Mesendoderm (in vitro differentiated cells): Measurements from ENCODE around the gene AMFR.

Experiments used
- DNase-seq: peaks from one replicate; pipeline ENCODE4 v3.0.0; 2013
- H2AK5ac ChIP-seq: 2 replicates; pipeline ENCODE4 v1.6.1; 2013; ENCODE audit warnings: low read length, inconsistent platforms
- H2BK120ac ChIP-seq: 2 replicates; pipeline ENCODE4 v1.6.1; 2013; ENCODE audit warnings: low read depth, mild to moderate bottlenecking, low read length, moderate library complexity, mixed read lengths
- H2BK15ac ChIP-seq: replicated peaks from 2 replicates; pipeline ENCODE4 v1.6.1; 2013; ENCODE audit warnings: low read depth, mild to moderate bottlenecking, moderate library complexity
- H2BK5ac ChIP-seq: 2 replicates; pipeline ENCODE4 v1.6.1; 2013; ENCODE audit warnings: low read length, inconsistent platforms
- H3K18ac ChIP-seq: 2 replicates; pipeline ENCODE4 v1.6.1; 2013; ENCODE audit warnings: mild to moderate bottlenecking, low read length, mixed read lengths
- H3K23ac ChIP-seq: one replicate; pipeline ENCODE4 v1.6.1; 2013; ENCODE audit warnings: low read length
- H3K27ac ChIP-seq: 2 replicates; pipeline ENCODE4 v1.5.1; 2013; ENCODE audit warnings: low read depth, mild to moderate bottlenecking, inconsistent platforms, low read length, moderate library complexity
- H3K27me3 ChIP-seq: 2 replicates; pipeline ENCODE4 v1.6.1; 2013; ENCODE audit warnings: low read length, control low read depth, mild to moderate bottlenecking, inconsistent platforms; ENCODE audit not compliant: insufficient read depth, poor library complexity
- H3K36me3 ChIP-seq: 2 replicates; pipeline ENCODE4 v1.6.1; 2013; ENCODE audit warnings: low read length, inconsistent platforms; ENCODE audit not compliant: control insufficient read depth, insufficient read depth
- H3K4ac ChIP-seq: one replicate; pipeline ENCODE4 v1.6.1; 2013; ENCODE audit warnings: low read depth, mild to moderate bottlenecking, low read length, moderate library complexity
- H3K4me1 ChIP-seq: 2 replicates; pipeline ENCODE4 v1.6.1; 2013; ENCODE audit warnings: low read depth, low read length, inconsistent platforms; ENCODE audit not compliant: control insufficient read depth
- H3K4me2 ChIP-seq: 2 replicates; pipeline ENCODE4 v1.6.1; 2013; ENCODE audit warnings: low read length
- H3K4me3 ChIP-seq: 2 replicates; pipeline ENCODE4 v1.5.1; 2013; ENCODE audit warnings: mild to moderate bottlenecking, low read length
- H3K56ac ChIP-seq: one replicate; pipeline ENCODE4 v1.6.1; 2013; ENCODE audit warnings: low read length
- H3K79me1 ChIP-seq: 2 replicates; pipeline ENCODE4 v1.6.1; 2013; ENCODE audit warnings: low read length, inconsistent platforms
- H3K79me2 ChIP-seq: 2 replicates; pipeline ENCODE4 v1.6.1; 2013; ENCODE audit warnings: mild to moderate bottlenecking, low read length; ENCODE audit not compliant: control insufficient read depth, insufficient read depth
- H3K9ac ChIP-seq: 2 replicates; pipeline ENCODE4 v1.6.1; 2013; ENCODE audit warnings: low read length, inconsistent platforms
- H4K5ac ChIP-seq: one replicate; pipeline ENCODE4 v1.6.1; 2013; ENCODE audit warnings: low read length
- H4K8ac ChIP-seq: one replicate; pipeline ENCODE4 v1.6.1; 2013; ENCODE audit warnings: low read depth, mild to moderate bottlenecking, control low read depth, low read length, moderate library complexity
- WGBS: extraction: QIAGEN DNeasy Blood & Tissue Kit; methylation state at CpG from one replicate; pipeline ENCODE4 v1.1.7; 2013; ENCODE audit warnings: low lambda C conversion rate, missing lambda C conversion rate; ENCODE audit not compliant: insufficient coverage; ENCODE audit errors: extremely low coverage; 5-methylcytosine and 5-hydroxymethylcytosine counted together

The AMFR gene

GRCh38 chr16:56328276-56329022 lies 96.9 kb downstream of the AMFR start:
- H3K79me1 ChIP-seq, result no peaks in the 10 kb centered on the region
- H3K9ac ChIP-seq, result no peak overlapping the region
- H3K4me2 ChIP-seq, result no peak overlapping the region
- no peak overlapping the region for H4K8ac ChIP-seq
- no peak overlapping the region for H2BK120ac ChIP-seq
- no peaks in the 10 kb centered on the region for H3K79me2 ChIP-seq
- H2BK15ac ChIP-seq, result no peak overlapping the region
- H3K56ac ChIP-seq, result no peak overlapping the region
- DNase-seq, result no peak
- H3K4me3 ChIP-seq, result no peak overlapping the region
- no peak overlapping the region for H2AK5ac ChIP-seq
- no peaks in the 10 kb centered on the region for H3K36me3 ChIP-seq
- no peak overlapping the region for H3K27ac ChIP-seq
- no peak overlapping the region for H2BK5ac ChIP-seq
- WGBS, result no CpG with 5 or more reads among the region's 22 CpGs
- no peaks in the 10 kb centered on the region for H3K27me3 ChIP-seq
- no peak overlapping the region for H3K18ac ChIP-seq
- H3K4ac ChIP-seq, result no peak overlapping the region
- no peaks in the 10 kb centered on the region for H3K4me1 ChIP-seq
- no peak overlapping the region for H4K5ac ChIP-seq
- H3K23ac ChIP-seq, result no peak overlapping the region

DNA sequence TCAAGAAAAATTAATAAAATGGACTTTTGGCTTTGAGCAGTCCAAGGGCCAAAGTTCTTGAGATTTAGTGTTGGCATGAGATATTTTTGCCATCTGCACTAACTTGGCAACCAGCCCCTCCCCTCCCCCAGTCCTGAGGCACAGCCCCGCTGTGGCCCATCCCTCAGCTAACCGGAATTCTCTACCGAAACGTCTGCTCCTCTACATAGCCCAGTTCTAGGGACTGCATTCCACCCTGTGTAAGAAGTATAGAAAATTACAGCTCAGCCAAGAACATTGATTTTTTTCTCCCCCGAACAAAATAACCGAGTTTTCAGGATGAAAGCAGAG lies 97.5 kb downstream of the AMFR start:
- no CpG with 5 or more reads among the region's 6 CpGs for WGBS
- H3K56ac ChIP-seq, result no peak overlapping the region
- no peaks in the 10 kb centered on the region for H3K79me1 ChIP-seq
- no peak overlapping the region for H3K4me2 ChIP-seq
- no peaks in the 10 kb centered on the region for H3K79me2 ChIP-seq
- H2AK5ac ChIP-seq, result no peak overlapping the region
- H4K5ac ChIP-seq, result no peak overlapping the region
- no peaks in the 10 kb centered on the region for H3K4me1 ChIP-seq
- no peak overlapping the region for H3K4ac ChIP-seq
- H3K36me3 ChIP-seq, result no peaks in the 10 kb centered on the region
- no peak overlapping the region for H3K18ac ChIP-seq
- H3K23ac ChIP-seq, result no peak overlapping the region
- H3K27me3 ChIP-seq, result no peaks in the 10 kb centered on the region
- no peak overlapping the region for H3K9ac ChIP-seq
- H3K27ac ChIP-seq, result no peak overlapping the region
- H4K8ac ChIP-seq, result no peak overlapping the region
- no peak overlapping the region for H2BK15ac ChIP-seq
- no peak overlapping the region for H2BK120ac ChIP-seq
- no peak for DNase-seq
- H3K4me3 ChIP-seq, result no peak overlapping the region
- no peak overlapping the region for H2BK5ac ChIP-seq

GRCh38 chr16:56327071-56327928 lies 98.0 kb downstream of the AMFR start:
- Histone ChIP-seq H4K5ac (no peak overlapping the region), H3K56ac (no peak overlapping the region), H3K23ac (no peak overlapping the region), H2BK5ac (no peak overlapping the region), H3K36me3 (no peaks in the 10 kb centered on the region), H2BK120ac (no peak overlapping the region), H4K8ac (no peak overlapping the region), H2AK5ac (no peak overlapping the region), H3K27ac (no peak overlapping the region), H3K27me3 (no peaks in the 10 kb centered on the region), H3K4me3 (no peak overlapping the region), H3K18ac (no peak overlapping the region), H3K79me1 (no peaks in the 10 kb centered on the region), H3K79me2 (no peaks in the 10 kb centered on the region), H3K4me1 (no peaks in the 10 kb centered on the region), H3K9ac (no peak overlapping the region), H3K4me2 (no peak overlapping the region), H2BK15ac (no peak overlapping the region), H3K4ac (no peak overlapping the region)
- no CpG with 5 or more reads among the region's 18 CpGs for WGBS
- no peak for DNase-seq

- no peak overlapping the region for H3K4me2 ChIP-seq
- H3K56ac ChIP-seq, result no peak overlapping the region
- no peak overlapping the region for H3K4me3 ChIP-seq
- H3K27me3 ChIP-seq, result no peaks in the 10 kb centered on the region
- H2BK120ac ChIP-seq, result no peak overlapping the region
- no peak overlapping the region for H3K4ac ChIP-seq
- no peak overlapping the region for H3K23ac ChIP-seq
- no peak overlapping the region for H4K5ac ChIP-seq
- H3K4me1 ChIP-seq, result no peaks in the 10 kb centered on the region
- no peak overlapping the region for H3K9ac ChIP-seq
- no peak overlapping the region for H4K8ac ChIP-seq
- no peak overlapping the region for H2BK5ac ChIP-seq
- H2AK5ac ChIP-seq, result no peak overlapping the region
- no peak overlapping the region for H3K27ac ChIP-seq
- no CpG with 5 or more reads among the region's 6 CpGs for WGBS
- no peaks in the 10 kb centered on the region for H3K79me1 ChIP-seq
- no peak overlapping the region for H3K18ac ChIP-seq
- no peaks in the 10 kb centered on the region for H3K79me2 ChIP-seq
- H2BK15ac ChIP-seq, result no peak overlapping the region
- DNase-seq, result no peak
- no peaks in the 10 kb centered on the region for H3K36me3 ChIP-seq
These were observed 99.4 kb downstream of the AMFR start for GRCh38 chr16:56325956-56326355.

- no peaks in the 10 kb centered on the region for H3K27me3 ChIP-seq
- H3K4ac ChIP-seq, result no peak overlapping the region
- H3K79me1 ChIP-seq, result no peaks in the 10 kb centered on the region
- H2BK5ac ChIP-seq, result no peak overlapping the region
- no peak overlapping the region for H2AK5ac ChIP-seq
- H2BK120ac ChIP-seq, result no peak overlapping the region
- no peak overlapping the region for H3K4me3 ChIP-seq
- no peak overlapping the region for H3K27ac ChIP-seq
- H3K4me1 ChIP-seq, result no peaks in the 10 kb centered on the region
- no peak for DNase-seq
- H3K4me2 ChIP-seq, result no peak overlapping the region
- H4K5ac ChIP-seq, result no peak overlapping the region
- H3K56ac ChIP-seq, result no peak overlapping the region
- no peak overlapping the region for H3K9ac ChIP-seq
- no peak overlapping the region for H3K23ac ChIP-seq
- no peak overlapping the region for H3K18ac ChIP-seq
- no peaks in the 10 kb centered on the region for H3K36me3 ChIP-seq
- no peaks in the 10 kb centered on the region for H3K79me2 ChIP-seq
- no CpG with 5 or more reads among the region's 9 CpGs for WGBS
- no peak overlapping the region for H4K8ac ChIP-seq
- no peak overlapping the region for H2BK15ac ChIP-seq
These were observed 100.9 kb downstream of the AMFR start for GRCh38 chr16:56324406-56324805.
